OCI-LY7 (cell line): ENCODE measurements around the gene DUSP14.

Source experiments
- EZH2phosphoT487 ChIP-seq: fragments of 200-600 bp; sonication (generic); IDR thresholded peaks from 2 replicates; pipeline ENCODE4 v1.6.1; 2018; ENCODE audit warnings: low read depth, borderline replicate concordance, mild to moderate bottlenecking, mixed run types, antibody characterized with exemption, low read length, moderate library complexity, mixed read lengths
- TF ChIP-seq, protein P1 (sequence below): fragments of 200-600 bp; sonication (generic); conservative IDR thresholded peaks from 2 replicates; pipeline ENCODE4 v1.5.1; 2014; ENCODE audit warnings: mild to moderate bottlenecking, antibody characterized with exemption, low read length, moderate library complexity, mixed read lengths

- TF ChIP-seq, protein P1, sequence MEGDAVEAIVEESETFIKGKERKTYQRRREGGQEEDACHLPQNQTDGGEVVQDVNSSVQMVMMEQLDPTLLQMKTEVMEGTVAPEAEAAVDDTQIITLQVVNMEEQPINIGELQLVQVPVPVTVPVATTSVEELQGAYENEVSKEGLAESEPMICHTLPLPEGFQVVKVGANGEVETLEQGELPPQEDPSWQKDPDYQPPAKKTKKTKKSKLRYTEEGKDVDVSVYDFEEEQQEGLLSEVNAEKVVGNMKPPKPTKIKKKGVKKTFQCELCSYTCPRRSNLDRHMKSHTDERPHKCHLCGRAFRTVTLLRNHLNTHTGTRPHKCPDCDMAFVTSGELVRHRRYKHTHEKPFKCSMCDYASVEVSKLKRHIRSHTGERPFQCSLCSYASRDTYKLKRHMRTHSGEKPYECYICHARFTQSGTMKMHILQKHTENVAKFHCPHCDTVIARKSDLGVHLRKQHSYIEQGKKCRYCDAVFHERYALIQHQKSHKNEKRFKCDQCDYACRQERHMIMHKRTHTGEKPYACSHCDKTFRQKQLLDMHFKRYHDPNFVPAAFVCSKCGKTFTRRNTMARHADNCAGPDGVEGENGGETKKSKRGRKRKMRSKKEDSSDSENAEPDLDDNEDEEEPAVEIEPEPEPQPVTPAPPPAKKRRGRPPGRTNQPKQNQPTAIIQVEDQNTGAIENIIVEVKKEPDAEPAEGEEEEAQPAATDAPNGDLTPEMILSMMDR: no peak
- no peak for TF ChIP-seq EZH2phosphoT487
Measured at GRCh38 chr17:37447641-37448040, 42.0 kb upstream of the DUSP14 start.
